Neural crest cell (in vitro differentiated cells): ENCODE results near the gene SUPT3H. TPM values are rescaled to one million over a fixed set of nuclear protein-coding genes. Genes with fewer than 3 reads are reported as not detected.

Source experiments
- DNase-seq: peaks from one replicate; pipeline ENCODE4 v3.0.0; 2021; ENCODE audit warnings: low read depth, mixed read lengths, low spot score
- H3K27ac Mint-ChIP-seq: one replicate; pipeline ENCODE4 v1.8.0; 2021; ENCODE audit warnings: mild to moderate bottlenecking, mixed read lengths; ENCODE audit not compliant: unreplicated experiment
- H3K27me3 Mint-ChIP-seq: 2 replicates; pipeline ENCODE4 v1.8.0; 2021; ENCODE audit warnings: low read depth, mild to moderate bottlenecking, mixed read lengths
- H3K36me3 Mint-ChIP-seq: 2 replicates; pipeline ENCODE4 v1.8.0; 2021; ENCODE audit warnings: low read depth, mild to moderate bottlenecking, mixed read lengths
- H3K4me1 Mint-ChIP-seq: 2 replicates; pipeline ENCODE4 v1.8.0; 2021; ENCODE audit warnings: mixed read lengths
- H3K4me3 Mint-ChIP-seq: one replicate; pipeline ENCODE4 v1.8.0; 2021; ENCODE audit warnings: mild to moderate bottlenecking, mixed read lengths
- H3K9me3 Mint-ChIP-seq: 2 replicates; pipeline ENCODE4 v1.8.0; 2021; ENCODE audit warnings: mixed read lengths
- CTCF ChIP-seq: fragments of 200-600 bp; sonication (generic); conservative IDR thresholded peaks from 2 replicates; pipeline ENCODE4 v1.5.0; 2021; ENCODE audit warnings: antibody characterized with exemption, mild to moderate bottlenecking
- total RNA-seq: library from RNA; stranded (reverse); gene quantifications from 2 replicates; pipeline ENCODE4 v1.2.1, GENCODE V29; 2021

Gene SUPT3H
- total RNA-seq, 1 donor from 2014 or later: 17.0 TPM

GRCh38 chr6:44974511-44974910 lies 403.2 kb downstream of the SUPT3H start:
- peaks cover 4% of the 10 kb centered on the region for H3K4me1 Mint-ChIP-seq
- peaks cover 19% of the 10 kb centered on the region for H3K36me3 Mint-ChIP-seq
- no peak for DNase-seq
- H3K9me3 Mint-ChIP-seq: peaks cover 11% of the 10 kb centered on the region
- H3K4me3 Mint-ChIP-seq: no peak overlapping the region
- H3K27me3 Mint-ChIP-seq: no peaks in the 10 kb centered on the region
- no peak for TF ChIP-seq CTCF
- H3K27ac Mint-ChIP-seq: no peak overlapping the region

- peaks cover 10% of the 10 kb centered on the region for H3K4me1 Mint-ChIP-seq
- no peak overlapping the region for H3K27ac Mint-ChIP-seq
- no peaks in the 10 kb centered on the region for H3K27me3 Mint-ChIP-seq
- H3K9me3 Mint-ChIP-seq: peaks cover 11% of the 10 kb centered on the region
- no peak overlapping the region for H3K4me3 Mint-ChIP-seq
- TF ChIP-seq CTCF: no peak
- H3K36me3 Mint-ChIP-seq: peaks cover 19% of the 10 kb centered on the region
- DNase-seq: no peak
Observed at GRCh38 chr6:44972709-44973108, 405.0 kb downstream of the SUPT3H start.

GRCh38 chr6:44969446-44970185 lies 408.1 kb downstream of the SUPT3H start:
- no peak for TF ChIP-seq CTCF
- Mint-ChIP-seq H3K9me3 (peaks cover 11% of the 10 kb centered on the region), H3K4me3 (no peak overlapping the region), H3K27me3 (no peaks in the 10 kb centered on the region), H3K4me1 (peaks cover 18% of the 10 kb centered on the region), H3K36me3 (peaks cover 17% of the 10 kb centered on the region), H3K27ac (no peak overlapping the region)
- DNase-seq: no peak

GRCh38 chr6:44967481-44967880 lies 410.3 kb downstream of the SUPT3H start:
- Mint-ChIP-seq H3K36me3 (peaks cover 3% of the 10 kb centered on the region), H3K27me3 (no peaks in the 10 kb centered on the region), H3K27ac (no peak overlapping the region), H3K4me3 (no peak overlapping the region), H3K9me3 (no peaks in the 10 kb centered on the region), H3K4me1 (peaks cover 18% of the 10 kb centered on the region)
- no peak for TF ChIP-seq CTCF
- DNase-seq: no peak

GRCh38 chr6:44966449-44967092 lies 411.2 kb downstream of the SUPT3H start:
- no peaks in the 10 kb centered on the region for H3K9me3 Mint-ChIP-seq
- TF ChIP-seq CTCF: no peak
- no peak overlapping the region for H3K27ac Mint-ChIP-seq
- H3K4me3 Mint-ChIP-seq: no peak overlapping the region
- DNase-seq: no peak
- peaks cover 2% of the 10 kb centered on the region for H3K36me3 Mint-ChIP-seq
- H3K27me3 Mint-ChIP-seq: no peaks in the 10 kb centered on the region
- H3K4me1 Mint-ChIP-seq: peaks cover 18% of the 10 kb centered on the region
